NB4 (cell line): Measurements from ENCODE around the gene RELA.

Experiments
- DNase-seq: peaks from one replicate; pipeline ENCODE4 v3.0.0; 2010; ENCODE audit warnings: low read depth
- H3K4me3 ChIP-seq: one replicate; pipeline ENCODE4 v1.5.1; 2011; ENCODE audit warnings: mild to moderate bottlenecking, low read depth, low read length, moderate library complexity
- MYC ChIP-seq: IDR thresholded peaks from 2 replicates; pipeline ENCODE4 v1.6.1; 2011; ENCODE audit warnings: low read depth, low read length
- POLR2A ChIP-seq: IDR thresholded peaks from 2 replicates; pipeline ENCODE4 v1.6.1; 2011; ENCODE audit warnings: mild to moderate bottlenecking; ENCODE audit not compliant: insufficient read length; ENCODE audit errors: extremely low read depth
- TF ChIP-seq, protein P1 (sequence below): IDR thresholded peaks from one replicate; pipeline ENCODE4 v1.5.1; 2012; ENCODE audit warnings: low read depth, low read length
- TF ChIP-seq, protein P2 (sequence below): IDR thresholded peaks from 2 replicates; pipeline ENCODE4 v1.6.1; 2011; ENCODE audit warnings: low read depth, low read length

The RELA gene

DNA sequence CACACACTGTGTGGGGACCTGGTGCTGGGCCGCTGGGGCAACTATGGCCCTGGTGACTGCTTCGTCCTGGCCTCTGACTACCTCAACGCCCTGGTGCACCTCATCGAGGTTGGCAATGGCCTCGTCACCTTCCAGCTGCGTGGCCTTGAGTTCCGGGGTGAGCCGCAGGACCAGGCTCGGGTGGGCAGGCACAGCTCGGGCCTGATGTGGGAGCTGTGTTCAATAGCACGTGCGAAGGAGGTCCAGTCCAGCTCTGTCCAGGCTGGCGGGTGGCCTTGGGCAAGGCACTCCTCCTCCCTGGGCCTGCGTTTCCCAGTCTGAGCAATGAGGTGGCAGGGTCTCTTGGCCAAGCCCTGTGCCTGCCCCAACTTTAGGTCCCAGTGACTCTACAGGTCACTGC, 33.1 kb downstream of the RELA start:
- DNase-seq: no peak
- TF ChIP-seq MYC (no peak), POLR2A (no peak)
- TF ChIP-seq, protein P1, sequence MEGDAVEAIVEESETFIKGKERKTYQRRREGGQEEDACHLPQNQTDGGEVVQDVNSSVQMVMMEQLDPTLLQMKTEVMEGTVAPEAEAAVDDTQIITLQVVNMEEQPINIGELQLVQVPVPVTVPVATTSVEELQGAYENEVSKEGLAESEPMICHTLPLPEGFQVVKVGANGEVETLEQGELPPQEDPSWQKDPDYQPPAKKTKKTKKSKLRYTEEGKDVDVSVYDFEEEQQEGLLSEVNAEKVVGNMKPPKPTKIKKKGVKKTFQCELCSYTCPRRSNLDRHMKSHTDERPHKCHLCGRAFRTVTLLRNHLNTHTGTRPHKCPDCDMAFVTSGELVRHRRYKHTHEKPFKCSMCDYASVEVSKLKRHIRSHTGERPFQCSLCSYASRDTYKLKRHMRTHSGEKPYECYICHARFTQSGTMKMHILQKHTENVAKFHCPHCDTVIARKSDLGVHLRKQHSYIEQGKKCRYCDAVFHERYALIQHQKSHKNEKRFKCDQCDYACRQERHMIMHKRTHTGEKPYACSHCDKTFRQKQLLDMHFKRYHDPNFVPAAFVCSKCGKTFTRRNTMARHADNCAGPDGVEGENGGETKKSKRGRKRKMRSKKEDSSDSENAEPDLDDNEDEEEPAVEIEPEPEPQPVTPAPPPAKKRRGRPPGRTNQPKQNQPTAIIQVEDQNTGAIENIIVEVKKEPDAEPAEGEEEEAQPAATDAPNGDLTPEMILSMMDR: no peak
- TF ChIP-seq, protein P2, sequence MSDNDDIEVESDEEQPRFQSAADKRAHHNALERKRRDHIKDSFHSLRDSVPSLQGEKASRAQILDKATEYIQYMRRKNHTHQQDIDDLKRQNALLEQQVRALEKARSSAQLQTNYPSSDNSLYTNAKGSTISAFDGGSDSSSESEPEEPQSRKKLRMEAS: no peak
- no peak overlapping the region for H3K4me3 ChIP-seq

- no peak for TF ChIP-seq POLR2A
- TF ChIP-seq MYC: no peak
- TF ChIP-seq, protein P2: no peak
- TF ChIP-seq, protein P1: no peak
- no peak overlapping the region for H3K4me3 ChIP-seq
- DNase-seq: no peak
These were observed 35.5 kb downstream of the RELA start for GRCh38 chr11:65627202-65627601.

- TF ChIP-seq, protein P2: no peak
- no peak for TF ChIP-seq MYC
- no peak for TF ChIP-seq POLR2A
- TF ChIP-seq, protein P1: peak; percentile 66
- H3K4me3 ChIP-seq: no peak overlapping the region
- DNase-seq: peak; percentile 60
These were observed 36.9 kb downstream of the RELA start for GRCh38 chr11:65625628-65626342.

DNA sequence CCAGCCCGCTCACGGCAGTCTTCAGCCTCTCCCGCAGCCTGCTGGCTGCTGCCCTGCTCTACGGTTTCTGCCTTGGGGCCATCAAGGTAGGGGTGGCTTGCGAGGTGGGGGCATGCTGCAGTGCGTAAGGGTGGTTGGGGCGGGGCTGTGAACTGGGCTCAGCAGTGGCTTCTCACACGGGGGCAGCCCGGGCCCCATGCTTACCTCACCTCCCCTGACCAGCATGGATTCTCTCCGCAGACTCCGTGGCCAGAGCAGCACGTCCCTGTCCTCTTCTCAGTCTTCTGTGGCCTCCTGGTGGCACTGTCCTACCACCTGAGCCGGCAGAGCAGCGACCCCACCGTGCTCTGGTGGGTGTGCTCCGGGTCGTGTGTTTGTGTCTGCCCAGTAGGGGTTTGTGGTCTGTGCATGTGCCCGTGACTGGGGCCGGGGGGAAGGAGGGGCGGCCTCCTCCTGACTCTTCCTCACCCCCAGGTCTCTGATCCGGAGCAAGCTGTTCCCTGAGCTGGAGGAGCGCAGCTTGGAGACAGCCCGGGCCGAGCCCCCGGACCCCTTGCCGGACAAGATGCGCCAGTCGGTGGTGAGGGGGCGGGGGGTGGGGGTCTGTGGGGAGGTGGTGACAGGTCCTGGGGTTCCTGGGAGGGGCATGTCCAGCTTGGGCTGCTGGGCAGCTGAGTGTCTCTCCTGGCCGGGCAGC, 37.6 kb downstream of the RELA start:
- no peak for DNase-seq
- H3K4me3 ChIP-seq: no peak overlapping the region
- TF ChIP-seq MYC (no peak), POLR2A (no peak)
- TF ChIP-seq, protein P1: no peak
- TF ChIP-seq, protein P2: no peak

DNA sequence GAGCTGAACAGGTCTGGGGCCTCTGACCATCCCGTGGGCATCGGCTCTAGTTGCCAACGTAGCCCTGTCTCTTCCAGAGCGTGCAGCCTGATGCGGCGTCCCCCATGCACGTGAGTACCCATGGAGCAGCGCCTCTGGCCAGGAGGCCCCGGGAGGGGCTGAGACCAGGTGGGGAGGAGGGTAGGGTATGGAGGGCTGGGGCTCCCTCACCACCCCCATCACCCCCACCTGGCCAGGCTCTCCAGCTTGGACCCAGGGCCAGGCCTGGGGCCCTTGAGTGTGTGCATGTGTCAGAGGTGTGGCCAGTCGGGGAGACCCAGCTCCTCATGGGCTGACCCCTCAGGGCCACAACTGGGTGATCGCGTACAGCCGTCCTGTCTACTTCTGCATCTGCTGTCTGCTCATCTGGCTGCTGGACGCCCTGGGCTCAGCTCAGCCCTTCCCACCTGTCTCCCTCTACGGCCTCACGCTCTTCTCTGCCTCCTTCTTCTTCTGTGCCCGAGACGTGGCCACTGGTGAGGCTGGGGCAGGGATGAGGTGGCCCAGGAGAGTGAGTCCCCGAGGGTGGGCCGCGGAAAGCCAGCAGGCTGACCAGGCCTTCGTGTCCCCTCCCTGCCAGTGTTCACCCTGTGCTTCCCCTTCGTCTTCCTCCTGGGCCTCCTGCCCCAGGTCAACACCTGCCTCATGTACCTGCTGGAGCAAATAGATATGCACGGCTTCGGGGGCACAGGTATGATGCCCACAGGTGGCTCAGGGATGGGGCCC, 38.7 kb downstream of the RELA start:
- no peak overlapping the region for H3K4me3 ChIP-seq
- no peak for DNase-seq
- no peak for TF ChIP-seq POLR2A
- TF ChIP-seq, protein P1: no peak
- TF ChIP-seq, protein P2: no peak
- no peak for TF ChIP-seq MYC
